GM21526 (cell line): ENCODE data around the gene DMXL2.
"Not testable (repeated sequence)": the region's sequence is repeated elsewhere in the genome, so short reads cannot be mapped to it uniquely, and the experiment has no call there.

ENCODE experiments used
- ATAC-seq: cut with Tn5 transposase; IDR thresholded peaks from one replicate; pipeline ENCODE4 v1.9.1; 2021; ENCODE audit warnings: moderate library complexity; ENCODE audit not compliant: unreplicated experiment, low FRiP score

The DMXL2 gene

DNA sequence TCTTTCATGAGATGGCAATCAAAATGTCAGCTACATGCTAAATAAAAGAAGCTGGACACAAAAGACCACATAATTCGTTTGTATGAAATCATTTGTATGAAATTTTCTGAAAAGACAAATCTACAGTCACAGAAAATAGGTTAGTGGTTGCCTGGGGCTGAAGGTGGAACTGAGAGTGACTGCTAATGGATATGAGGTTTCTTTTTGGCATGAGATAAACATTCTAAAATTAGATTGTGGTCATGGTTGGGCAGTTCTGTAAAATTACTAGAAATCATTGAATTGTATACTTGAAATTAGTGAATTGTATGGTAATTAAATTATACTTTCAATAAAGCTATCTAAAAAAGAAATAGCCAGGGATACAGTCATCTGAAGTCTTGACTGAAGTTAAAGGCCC is 2.7 kb upstream of the DMXL2 start:
- peak; percentile 42 for ATAC-seq

DNA sequence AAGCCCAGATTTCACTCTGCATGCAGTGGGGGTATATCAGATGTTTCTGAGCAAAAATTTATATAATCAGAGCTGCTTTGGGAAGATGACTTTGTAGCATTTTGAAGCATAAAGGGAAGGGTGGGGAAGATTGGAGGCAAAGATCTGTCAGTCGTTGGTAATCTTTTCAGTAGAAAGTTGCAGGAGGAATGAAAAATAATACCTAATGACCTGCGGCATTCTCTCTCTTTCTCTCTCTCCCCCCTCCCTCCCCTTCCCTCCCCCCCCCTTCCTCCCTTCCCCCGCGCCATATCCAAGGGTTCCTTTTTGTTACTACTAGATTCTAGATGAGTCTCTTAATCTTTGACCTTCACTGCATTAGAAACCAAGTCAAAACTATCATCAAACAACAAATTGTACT is 1.5 kb upstream of the DMXL2 start:
- no peak for ATAC-seq

DNA sequence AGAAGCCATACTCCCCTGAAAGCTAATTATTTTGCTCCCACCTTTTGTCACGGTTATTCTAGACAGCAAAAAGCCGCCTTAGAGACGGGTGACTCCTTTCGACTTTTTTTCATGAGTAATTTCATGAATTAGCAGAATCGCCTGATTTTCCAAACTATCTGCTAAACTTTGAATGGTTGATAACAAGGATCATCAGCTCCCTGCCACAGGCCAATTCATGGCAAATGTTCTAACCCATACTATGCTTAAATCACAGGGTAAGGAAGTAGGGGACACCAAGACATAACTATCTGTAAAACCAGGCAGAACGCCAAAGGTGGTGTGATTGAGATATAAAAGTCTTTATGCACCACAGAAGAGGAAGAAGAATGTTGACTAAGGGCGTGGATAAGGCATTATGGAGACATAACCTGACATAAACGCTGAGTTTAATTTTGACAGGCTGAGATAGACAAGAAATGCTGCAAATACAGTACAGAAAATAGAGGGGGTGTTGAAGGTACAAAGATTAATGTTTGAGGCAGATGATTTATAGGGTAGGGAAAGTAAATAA is 891 bp upstream of the DMXL2 start:
- no peak for ATAC-seq

DNA sequence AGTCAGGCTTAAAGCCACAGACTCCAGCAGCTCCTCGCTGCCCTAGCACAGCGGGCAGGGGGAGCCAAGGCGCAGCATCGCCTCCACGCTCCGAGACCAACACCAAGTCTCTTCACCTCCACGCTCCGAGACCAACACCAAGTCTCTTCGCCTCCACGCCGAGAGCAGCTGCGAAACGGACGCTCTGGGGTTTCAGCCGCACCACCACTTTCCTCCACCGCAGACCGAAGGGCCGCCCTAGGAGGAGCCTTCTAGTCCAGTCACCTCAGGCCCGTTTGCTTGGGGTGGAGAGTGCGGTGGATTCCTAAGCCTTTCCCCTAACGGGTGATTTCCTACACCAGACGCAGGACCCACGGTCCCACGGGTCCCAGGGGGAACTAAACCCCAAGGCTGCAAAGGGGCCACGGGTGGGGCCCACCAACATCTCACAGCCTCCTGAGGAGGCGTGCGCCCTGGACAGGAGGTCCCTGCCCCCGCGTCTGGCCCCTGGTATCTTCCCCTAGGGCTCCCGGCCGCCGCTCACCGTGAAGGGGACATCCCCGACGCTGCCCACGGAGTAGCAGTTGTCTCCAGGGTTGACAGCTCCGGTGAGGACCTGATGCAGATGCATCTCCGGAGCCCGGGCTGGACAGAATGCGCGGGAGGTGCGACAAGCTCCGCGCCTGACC is 501 bp downstream of the DMXL2 start:
- ATAC-seq: peak; percentile 45

DNA sequence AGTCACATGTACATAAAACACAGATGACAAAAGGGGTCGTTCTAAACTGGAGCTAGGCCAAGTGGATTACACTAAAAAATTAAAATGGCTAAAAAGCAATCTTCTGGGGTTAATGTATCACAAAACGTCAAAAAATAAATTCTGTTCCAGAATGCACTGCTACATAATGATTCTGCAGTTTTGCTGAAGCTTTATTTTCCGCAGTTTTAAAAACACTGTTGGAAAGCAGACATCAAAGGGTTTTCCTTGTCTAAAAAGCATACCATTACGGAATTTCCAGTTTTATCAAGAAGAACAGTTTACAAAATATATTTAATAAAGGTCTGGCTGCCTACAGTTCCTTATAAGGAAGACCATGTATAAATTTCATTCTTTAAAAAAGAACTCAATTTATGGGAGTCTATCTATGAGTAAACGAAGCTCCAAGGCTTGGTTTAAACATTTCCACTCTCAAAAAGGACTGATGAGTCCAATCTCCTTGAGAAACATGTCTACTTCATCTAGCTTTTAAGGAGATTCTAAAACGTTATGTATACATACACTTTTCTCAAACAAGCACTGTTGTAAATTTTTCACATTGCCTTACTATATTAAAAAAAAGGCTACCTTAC is 1.3 kb downstream of the DMXL2 start:
- ATAC-seq: no peak

DNA sequence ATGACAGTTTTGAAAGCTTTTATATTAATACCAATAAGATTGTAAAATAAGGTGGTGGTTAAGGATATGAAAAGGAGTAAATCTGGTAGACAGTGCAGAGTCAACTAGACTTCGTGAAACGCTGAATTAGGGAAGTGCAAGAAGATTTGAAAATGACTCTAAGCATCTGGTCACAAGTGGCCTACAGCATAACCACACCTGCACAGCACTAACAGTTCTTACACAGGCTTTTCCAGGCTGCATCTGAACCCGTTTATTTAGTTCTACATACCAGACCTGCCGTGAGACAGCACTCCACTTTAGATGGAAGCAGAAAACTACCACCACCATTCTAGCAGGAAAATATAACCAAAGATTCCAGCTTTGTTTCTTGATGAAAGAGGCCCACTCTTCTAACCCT is 1.9 kb downstream of the DMXL2 start:
- no peak for ATAC-seq

DNA sequence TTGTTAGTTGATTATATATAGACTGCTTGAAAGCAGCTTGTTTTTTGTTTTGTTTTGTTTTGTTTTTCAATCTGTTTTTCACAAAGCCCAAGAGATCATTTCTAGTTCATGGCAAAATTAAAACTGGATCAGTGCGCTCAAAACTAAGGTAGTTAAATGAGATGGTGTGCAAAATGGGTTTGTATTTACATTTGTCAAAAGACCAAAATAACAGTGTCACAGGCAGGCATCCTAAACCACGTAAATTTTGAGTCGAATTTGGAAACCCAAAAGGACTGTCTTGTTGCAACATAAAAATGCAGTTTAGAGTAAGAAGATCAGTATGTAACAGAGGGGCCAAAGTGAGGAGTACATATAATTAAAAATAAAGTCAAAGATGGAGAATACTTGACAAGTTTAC is 2.4 kb downstream of the DMXL2 start:
- ATAC-seq: no peak

DNA sequence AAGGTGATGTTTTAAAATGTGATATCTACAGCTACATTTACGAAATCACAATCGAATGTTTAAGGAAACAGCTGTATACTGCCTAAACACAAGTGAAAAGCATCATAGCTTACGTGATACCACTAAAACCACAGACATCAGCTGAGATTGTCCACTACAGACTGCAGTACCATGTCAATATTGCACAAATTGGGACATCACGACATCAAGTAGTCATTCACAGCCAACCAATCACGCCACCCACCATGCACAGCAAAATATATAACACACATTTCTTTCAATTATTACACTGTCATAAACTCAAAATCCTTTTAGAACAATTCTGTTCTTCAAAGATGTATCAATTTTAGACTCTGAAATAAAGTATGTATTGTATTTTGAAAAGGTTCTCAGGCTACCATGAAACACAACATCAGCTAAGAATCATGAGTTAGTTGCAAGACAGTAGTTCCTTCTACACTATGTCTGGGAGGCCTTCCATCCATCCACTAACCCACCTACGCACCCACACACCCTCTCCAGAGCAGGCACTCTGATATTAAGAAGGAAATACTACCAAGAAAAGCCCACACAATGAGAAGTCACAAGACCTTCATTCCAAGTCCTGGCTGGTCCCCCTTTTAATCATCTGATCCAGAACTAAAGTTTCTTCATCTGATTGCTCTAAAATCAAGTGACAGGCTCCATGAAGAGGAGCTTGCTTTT is 3.1 kb downstream of the DMXL2 start:
- no peak for ATAC-seq

DNA sequence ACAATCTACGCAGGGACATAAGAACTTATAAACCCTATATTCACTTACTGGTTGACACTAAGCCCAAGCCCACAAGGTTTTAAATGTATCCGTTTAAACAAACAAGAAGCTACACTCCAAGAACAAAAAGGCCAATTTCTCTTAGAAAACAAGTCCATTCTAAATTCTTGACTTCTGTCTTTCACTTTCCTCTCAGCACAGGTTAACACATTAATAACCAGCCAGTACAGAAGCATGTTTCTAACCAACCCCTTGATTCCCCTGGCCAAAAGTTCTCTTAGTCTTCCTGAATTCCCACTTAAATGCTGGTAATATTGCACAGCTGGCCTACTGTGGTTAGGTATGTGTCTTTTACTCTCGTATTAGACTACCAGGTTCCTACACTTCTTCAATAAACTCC is 4.7 kb downstream of the DMXL2 start:
- ATAC-seq: no peak

DNA sequence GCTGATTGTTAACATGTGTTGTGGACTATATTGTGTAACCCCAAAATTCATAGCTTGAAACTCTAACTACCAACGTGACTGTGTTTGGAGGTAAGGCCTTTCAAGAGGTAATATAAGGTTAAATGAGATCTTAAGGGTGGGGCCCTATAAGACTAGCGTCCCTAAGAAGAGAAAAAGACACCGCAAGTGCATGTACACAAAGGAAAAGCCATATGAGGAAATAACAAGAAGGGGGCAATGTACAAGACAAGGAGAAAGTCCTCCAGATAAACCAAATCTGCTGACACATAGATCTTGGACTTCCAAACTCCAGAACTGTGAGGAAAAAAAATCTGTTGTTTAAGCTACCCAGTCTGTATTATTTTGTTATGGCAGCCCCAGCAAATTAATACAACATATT is 8.6 kb downstream of the DMXL2 start:
- ATAC-seq: no peak

DNA sequence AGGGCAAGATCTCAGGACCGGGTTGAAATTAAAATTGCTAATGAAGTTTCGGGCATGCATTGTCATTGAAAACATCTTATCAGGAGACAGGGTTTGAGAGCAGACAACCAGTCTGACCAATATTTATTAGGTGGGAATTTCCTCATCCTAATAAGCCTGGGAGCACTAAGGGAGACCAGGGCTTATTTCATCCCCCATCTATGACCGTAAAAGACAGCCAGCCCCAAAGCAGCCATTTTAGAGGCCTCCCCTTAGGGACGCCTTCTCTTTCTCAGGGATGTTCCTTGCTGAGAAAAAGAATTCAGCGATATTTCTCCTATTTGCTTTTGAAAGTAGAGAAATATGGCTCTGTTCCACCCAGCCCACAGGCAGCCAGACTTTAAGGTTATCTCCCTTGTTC is 9.9 kb downstream of the DMXL2 start:
- ATAC-seq: not testable (repeated sequence)

DNA sequence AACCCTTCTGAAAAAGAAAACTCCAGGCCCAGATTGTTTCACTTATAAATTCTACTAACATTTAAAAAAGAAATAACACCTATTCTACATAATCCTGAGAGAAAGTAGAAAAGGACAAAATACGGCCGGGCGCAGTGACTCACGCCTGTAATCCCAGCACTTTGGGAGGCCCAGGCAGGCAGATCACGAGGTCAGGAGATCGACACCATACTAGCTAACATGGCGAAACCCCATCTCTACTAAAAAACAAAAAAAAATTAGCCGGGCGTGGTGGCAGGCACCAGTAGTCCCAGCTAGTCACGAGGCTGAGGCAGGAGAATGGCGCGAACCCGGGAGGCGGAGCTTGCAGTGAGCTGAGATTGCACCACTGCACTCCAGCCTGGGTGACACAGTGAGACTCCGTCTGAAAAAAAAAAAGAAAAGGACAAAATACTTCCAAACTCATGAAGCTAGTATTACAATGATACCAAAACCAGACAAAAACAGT is 19.1 kb downstream of the DMXL2 start:
- not testable (repeated sequence) for ATAC-seq

DNA sequence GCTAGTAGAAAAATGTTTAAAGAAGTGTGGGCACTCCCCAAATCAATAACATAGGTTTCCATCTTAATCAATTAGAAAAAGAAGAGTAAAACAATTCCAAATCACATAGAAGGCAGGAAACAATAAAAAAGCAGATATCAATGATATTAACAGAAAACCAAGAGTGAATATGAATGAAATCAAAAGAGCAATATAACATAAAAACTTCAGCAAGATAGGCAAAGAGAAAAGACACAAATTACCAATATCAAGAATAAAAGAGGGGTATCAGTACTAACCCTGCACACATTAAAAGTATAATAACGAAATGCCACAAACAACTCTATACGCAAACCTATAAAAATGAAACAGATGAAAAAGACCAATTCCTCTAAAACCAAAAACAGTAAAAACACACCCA is 19.6 kb downstream of the DMXL2 start:
- ATAC-seq: no peak

DNA sequence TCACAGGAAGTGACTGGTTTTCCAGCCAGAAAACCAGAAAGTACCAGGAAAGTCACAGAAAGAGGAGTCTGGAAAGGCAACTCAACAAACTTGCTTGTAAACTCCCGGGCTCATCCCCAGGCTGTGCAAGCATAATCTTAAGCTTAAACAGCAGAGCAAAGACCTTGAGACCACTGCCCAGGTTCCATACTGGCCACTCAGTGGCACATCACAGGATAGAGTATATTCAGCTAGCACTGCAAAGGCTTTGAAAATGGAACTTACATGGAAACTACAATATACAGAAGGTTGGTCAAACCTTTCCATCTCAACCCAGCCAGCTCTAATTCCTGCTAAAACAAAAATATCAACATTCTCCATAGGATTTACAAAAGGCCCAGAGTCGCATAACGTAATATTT is 20.1 kb downstream of the DMXL2 start:
- no peak for ATAC-seq

DNA sequence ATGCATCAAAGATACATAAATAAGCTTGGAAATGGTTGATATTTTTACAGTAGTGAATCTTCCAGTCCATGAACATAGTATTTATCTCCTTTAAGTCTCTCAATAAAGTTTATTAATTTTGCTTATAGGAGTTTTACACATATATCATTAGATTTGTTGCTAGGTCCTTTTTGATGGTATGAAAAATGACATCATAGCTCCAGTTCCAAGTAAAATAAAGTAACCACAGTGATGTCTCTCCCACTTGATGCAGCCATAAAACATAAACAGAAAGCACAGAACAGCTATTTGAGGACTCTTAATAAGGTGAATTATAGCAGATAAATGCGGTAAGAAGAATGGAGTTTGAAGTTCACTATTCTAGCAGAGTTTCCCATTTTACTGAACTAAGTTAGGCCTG is 20.8 kb downstream of the DMXL2 start:
- no peak for ATAC-seq

DNA sequence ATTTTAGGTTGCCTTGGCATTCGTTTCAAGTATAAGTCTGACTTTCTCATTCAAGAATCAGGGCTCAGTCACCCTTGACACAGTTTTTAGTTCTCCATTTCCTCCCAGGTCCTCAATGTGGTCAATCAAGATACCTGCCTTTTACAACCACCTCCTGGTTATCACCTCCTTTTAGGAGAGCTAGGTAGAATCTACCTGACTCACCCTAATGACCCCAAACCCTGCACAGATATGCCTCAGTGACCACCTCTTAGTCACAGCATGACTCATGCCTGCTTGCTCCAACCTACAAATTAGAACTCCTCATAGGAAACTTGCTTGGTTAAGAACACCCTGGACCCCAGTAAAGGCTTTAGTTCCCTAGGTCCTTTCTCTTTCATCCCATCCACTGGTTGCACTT is 22.5 kb downstream of the DMXL2 start:
- ATAC-seq: no peak

DNA sequence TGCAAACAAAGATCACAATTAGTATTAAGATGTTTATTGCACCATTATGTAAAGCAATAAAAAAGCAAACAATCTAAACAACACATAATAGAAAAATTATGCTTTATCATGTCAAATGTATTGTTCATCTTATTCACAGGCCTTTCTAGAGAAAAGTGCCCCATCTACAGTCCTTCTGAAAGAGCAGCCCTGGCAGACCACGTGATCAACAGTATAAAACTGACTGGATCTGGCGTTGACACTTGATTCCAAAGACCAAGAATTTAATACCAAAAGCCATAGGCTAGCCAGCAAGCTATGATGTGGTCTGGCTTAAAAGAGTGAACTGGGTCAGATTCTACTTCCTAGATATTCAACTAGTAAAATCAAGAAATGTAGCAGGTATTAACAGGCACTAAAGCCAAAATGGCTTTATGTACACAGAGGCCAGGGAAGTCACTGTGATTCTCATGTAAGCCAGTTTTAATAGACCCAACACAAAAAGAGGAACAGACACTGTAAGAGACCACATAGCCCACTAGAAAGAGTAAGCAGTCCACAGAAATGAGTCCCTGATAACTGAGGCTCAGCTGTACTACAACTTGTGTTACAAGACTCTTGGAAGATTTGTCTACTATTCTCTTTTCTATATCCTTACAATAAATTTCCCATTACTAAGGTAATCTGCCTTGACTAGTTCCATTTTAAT is 32.5 kb downstream of the DMXL2 start:
- no peak for ATAC-seq

DNA sequence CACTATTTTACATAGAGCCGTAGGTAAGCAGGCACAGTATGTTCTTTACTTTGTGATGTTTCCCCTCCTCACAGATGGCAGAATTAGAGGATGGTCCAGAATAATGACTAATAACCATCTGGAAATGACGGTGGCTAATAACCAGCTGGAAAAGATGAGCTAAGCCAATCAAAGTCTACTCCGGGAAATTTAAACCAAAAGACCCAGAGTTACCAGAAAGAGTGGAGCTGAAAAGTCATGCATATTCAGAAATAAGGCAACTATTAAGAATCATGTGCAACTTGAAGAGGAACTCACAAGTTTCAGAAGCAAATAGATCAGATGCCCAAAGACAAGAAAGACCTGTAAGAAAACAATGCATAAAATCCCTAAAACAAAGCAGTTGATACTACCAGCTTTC is 33.6 kb downstream of the DMXL2 start:
- ATAC-seq: no peak

DNA sequence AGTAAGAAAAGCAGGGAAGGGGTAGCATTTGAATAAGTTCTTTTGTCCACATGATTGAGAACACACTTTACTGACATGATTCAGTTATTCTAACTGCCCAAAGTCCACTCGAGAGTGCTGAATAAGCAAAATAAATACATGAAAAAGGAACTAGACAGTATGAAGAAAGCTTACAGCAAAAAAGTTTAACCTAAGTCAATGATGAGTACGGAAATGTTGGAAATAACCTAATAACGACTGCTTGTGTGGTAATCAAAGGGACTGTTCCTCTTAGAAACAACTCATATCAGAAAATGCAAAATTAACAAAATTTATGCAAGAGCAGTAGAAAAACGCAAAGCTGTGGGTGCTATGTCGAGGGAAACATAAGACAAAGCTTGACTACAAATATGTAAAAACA is 36.6 kb downstream of the DMXL2 start:
- no peak for ATAC-seq

DNA sequence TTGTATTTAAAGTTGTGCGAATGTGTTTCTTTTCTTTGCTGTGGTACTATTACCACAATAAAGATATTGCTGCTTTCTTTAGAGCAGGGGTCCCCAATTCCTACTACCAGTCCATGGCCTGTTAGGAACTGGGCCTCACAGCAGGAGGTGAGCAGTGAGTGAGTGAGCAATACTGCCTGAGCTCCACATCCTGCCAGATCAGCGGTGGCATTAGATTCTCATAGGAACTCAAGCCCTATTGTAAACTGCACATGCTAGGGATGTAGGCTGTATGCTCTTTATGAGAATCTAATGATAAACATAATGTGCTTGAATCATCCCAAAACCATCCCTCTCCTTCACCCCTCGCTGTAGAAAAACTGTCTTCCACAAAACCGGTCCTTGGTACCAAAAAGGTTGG is 41.6 kb downstream of the DMXL2 start:
- ATAC-seq: no peak

DNA sequence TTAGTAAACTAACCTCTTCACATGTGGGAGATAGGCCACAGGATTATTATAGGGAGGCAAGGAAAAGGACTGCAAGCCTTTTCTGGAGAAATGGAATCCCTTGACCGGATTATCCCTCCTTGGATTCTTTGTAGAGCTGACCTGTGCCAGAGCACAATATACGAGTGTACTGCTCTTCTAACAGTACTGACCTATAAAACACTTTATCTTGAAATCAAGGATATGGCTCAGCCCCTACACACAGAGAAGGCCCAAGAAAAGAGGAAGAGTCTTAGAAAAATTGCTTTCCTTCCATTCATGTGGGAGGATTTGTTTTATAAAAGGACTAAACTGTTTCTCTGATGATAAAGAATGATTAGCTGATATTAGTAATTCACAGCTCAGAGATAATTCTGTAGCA is 42.2 kb downstream of the DMXL2 start:
- no peak for ATAC-seq
